Measurements from ENCODE around the gene KCNK17.

- TF ChIP-seq CTCF (conservative IDR thresholded peaks at IDR 0.05; ENCODE audit: low read depth, low read length) (no peak), EZH2 (IDR thresholded peaks at IDR 0.05; ENCODE audit: low read length, unreplicated experiment) (no peak)
These were observed 49.1 kb upstream of the KCNK17 start for GRCh38 chr6:39363280-39363679.

All from PC-3 (cell line).